ENCODE measurements around the gene MS4A15. TPM values are rescaled to one million over a fixed set of nuclear protein-coding genes. Genes with fewer than 3 reads are reported as not detected.
"Not testable (repeated sequence)": the region's sequence is repeated elsewhere in the genome, so short reads cannot be mapped to it uniquely, and the experiment has no call there.

MS4A15 gene
- not detected in 2 replicates for total RNA-seq

- DNase-seq (ENCODE audit: low read depth), result peak; percentile 28
Observed at GRCh38 chr11:60756307-60757032, at the start of gene MS4A15. Gene MS4A15, plus strand, starts transcription at chr11:60756867. Its CDS starts 6,867 bp downstream, at chr11:60763734.

GRCh38 chr11:60706931-60707330, 49.7 kb upstream of the MS4A15 start:
- DNase-seq (ENCODE audit: low read depth), result no peak

GRCh38 chr11:60710482-60710881, 46.2 kb upstream of the MS4A15 start:
- DNase-seq (ENCODE audit: low read depth), result no peak

GRCh38 chr11:60711276-60711675, 45.4 kb upstream of the MS4A15 start:
- DNase-seq (ENCODE audit: low read depth), result no peak

- DNase-seq (ENCODE audit: low read depth), result not testable (repeated sequence)
Observed at GRCh38 chr11:60713423-60713822, 43.2 kb upstream of the MS4A15 start.

GRCh38 chr11:60717956-60718355, 38.7 kb upstream of the MS4A15 start:
- DNase-seq (ENCODE audit: low read depth), result no peak

- DNase-seq (ENCODE audit: low read depth), result no peak
Observed at GRCh38 chr11:60718524-60719316, 37.9 kb upstream of the MS4A15 start.

GRCh38 chr11:60719391-60719790, 37.3 kb upstream of the MS4A15 start:
- no peak for DNase-seq (ENCODE audit: low read depth)

- DNase-seq (ENCODE audit: low read depth), result no peak
Observed at GRCh38 chr11:60720460-60720859, 36.2 kb upstream of the MS4A15 start.

GRCh38 chr11:60724420-60724819, 32.2 kb upstream of the MS4A15 start, which contains the start of gene MS4A18:
Gene MS4A18, plus strand, starts transcription at chr11:60724720.
- no peak for DNase-seq (ENCODE audit: low read depth)

- DNase-seq (ENCODE audit: low read depth), result no peak
Observed at GRCh38 chr11:60725592-60725991, 31.1 kb upstream of the MS4A15 start.

GRCh38 chr11:60731586-60731985, 25.1 kb upstream of the MS4A15 start:
- DNase-seq (ENCODE audit: low read depth), result no peak

- DNase-seq (ENCODE audit: low read depth), result no peak
Observed at GRCh38 chr11:60734279-60734678, 22.4 kb upstream of the MS4A15 start.

- DNase-seq (ENCODE audit: low read depth), result no peak
Observed at GRCh38 chr11:60739114-60739513, 17.6 kb upstream of the MS4A15 start.

GRCh38 chr11:60740573-60740972, 16.1 kb upstream of the MS4A15 start:
- DNase-seq (ENCODE audit: low read depth), result no peak

GRCh38 chr11:60741421-60741820, 15.2 kb upstream of the MS4A15 start:
- no peak for DNase-seq (ENCODE audit: low read depth)

GRCh38 chr11:60743058-60743457, 13.6 kb upstream of the MS4A15 start:
- no peak for DNase-seq (ENCODE audit: low read depth)

GRCh38 chr11:60744114-60744513, 12.6 kb upstream of the MS4A15 start:
- no peak for DNase-seq (ENCODE audit: low read depth)

- DNase-seq (ENCODE audit: low read depth), result no peak
Observed at GRCh38 chr11:60747359-60747873, 9.3 kb upstream of the MS4A15 start.

GRCh38 chr11:60748225-60748624, 8.4 kb upstream of the MS4A15 start:
- DNase-seq (ENCODE audit: low read depth), result no peak

- no peak for DNase-seq (ENCODE audit: low read depth)
Observed at GRCh38 chr11:60748821-60749220, 7.8 kb upstream of the MS4A15 start.

- no peak for DNase-seq (ENCODE audit: low read depth)
Observed at GRCh38 chr11:60750911-60751310, 5.8 kb upstream of the MS4A15 start.

- DNase-seq (ENCODE audit: low read depth), result no peak
Observed at GRCh38 chr11:60753309-60753708, 3.4 kb upstream of the MS4A15 start.

All from renal cortical epithelial cell (primary cell).